GM12878 (cell line): Measurements from ENCODE around the gene NT5M. TPM values are rescaled to one million over a fixed set of nuclear protein-coding genes. Genes with fewer than 3 reads are reported as not detected.

ENCODE experiments used
- ATAC-seq: fragments of 200-7000 bp; cut with Tn5 transposase; 3 replicates; pipeline ENCODE4 v1.9.1; 2020; ENCODE audit warnings: mild to moderate bottlenecking, moderate library complexity
- BruUV-seq: library from RNA; stranded (reverse); fragments of 400-500 nt; replicated peaks from 2 replicates; lab custom pipeline; 2021; lab: Mats Ljungman, UMichigan
- CTCF ChIA-PET: fragments of 300-600 bp; sonication (Branson Sonifier 250); formaldehyde crosslinking; extraction: SDS; loops from one replicate; lab custom pipeline; 2021; ENCODE audit warnings: inconsistent platforms; lab: Yijun Ruan, JAX
- POLR2A ChIA-PET: fragments of 350-600 bp; formaldehyde crosslinking; extraction: SDS; loops from one replicate; lab custom pipeline; 2021; ENCODE audit warnings: inconsistent platforms; lab: Charles Lee
- RAD21 ChIA-PET: fragments of 300-600 bp; sonication (Branson Sonifier 250); formaldehyde crosslinking; loops from one replicate; lab custom pipeline; 2023; ENCODE audit warnings: antibody characterized with exemption; ENCODE audit not compliant: unreplicated experiment; lab: Charles Lee
- SMC1A ChIA-PET: fragments of 300-600 bp; sonication (Branson Sonifier 250); formaldehyde crosslinking; loops from one replicate; lab custom pipeline; 2023; ENCODE audit not compliant: unreplicated experiment, uncharacterized antibody; lab: Charles Lee
- DNase-seq: peaks from one replicate; pipeline ENCODE4 v3.0.0-alpha.2; 2011; ENCODE audit warnings: low read depth, low spot score
- FAIRE-seq: peaks from 3 replicates; lab custom pipeline; 2011; peaks lifted over from hg19 to GRCh38; lab: Jason Lieb, UNC
- H2AFZ ChIP-seq: 2 replicates; pipeline ENCODE4 v1.6.0; 2011; ENCODE audit warnings: low read depth, low read length, control low read depth; ENCODE audit not compliant: control insufficient read depth
- H3K27ac ChIP-seq: 2 replicates; pipeline ENCODE4 v1.5.1; 2011; ENCODE audit warnings: control low read depth; ENCODE audit not compliant: control insufficient read depth, insufficient read depth
- H3K27me3 ChIP-seq, 2 experiments: replicated peaks in 1 of 2; 2 replicates each; pipeline versions ENCODE4 v1.6.0 to v1.6.1; 2011; ENCODE audit warnings: low read length in 1 of 2; ENCODE audit not compliant: control insufficient read depth in 2 of 2, insufficient read depth in 2 of 2
- H3K36me3 ChIP-seq, 2 experiments: 2 replicates each; pipeline ENCODE4 v1.5.1; 2011; ENCODE audit warnings: low read length in 1 of 2; ENCODE audit not compliant: control insufficient read depth in 2 of 2, insufficient read depth in 2 of 2
- H3K4me1 ChIP-seq: 2 replicates; pipeline ENCODE4 v1.6.1; 2011; ENCODE audit warnings: mild to moderate bottlenecking, low read length, moderate library complexity, mixed read lengths; ENCODE audit not compliant: control insufficient read depth, insufficient read depth
- H3K4me2 ChIP-seq: 2 replicates; pipeline ENCODE4 v1.6.0; 2011; ENCODE audit warnings: control low read depth; ENCODE audit not compliant: control insufficient read depth, insufficient read depth
- H3K4me3 ChIP-seq: fragments of 200-600 bp; sonication (generic); 2 replicates; pipeline ENCODE4 v1.5.1; 2016
- H3K79me2 ChIP-seq: 2 replicates; pipeline ENCODE4 v1.6.0; 2011; ENCODE audit warnings: low read length; ENCODE audit not compliant: control insufficient read depth, insufficient read depth
- H3K9ac ChIP-seq: 2 replicates; pipeline ENCODE4 v1.8.0; 2011; ENCODE audit warnings: low read length, control low read depth, mixed read lengths; ENCODE audit not compliant: control insufficient read depth, insufficient read depth
- H3K9me3 ChIP-seq: replicated peaks from 3 replicates; pipeline ENCODE4 v1.5.1; 2011; ENCODE audit warnings: mild to moderate bottlenecking, low read length; ENCODE audit not compliant: control insufficient read depth, insufficient read depth
- H4K20me1 ChIP-seq: 2 replicates; pipeline ENCODE4 v1.6.0; 2011; ENCODE audit not compliant: control insufficient read depth, insufficient read depth
- CBX5 ChIP-seq: sonication (generic); IDR thresholded peaks from 2 replicates; pipeline ENCODE4 v1.6.1; 2016; ENCODE audit warnings: low read depth, moderate library complexity, mild to moderate bottlenecking, inconsistent platforms
- RB1 ChIP-seq: fragments of 450-650 bp; formaldehyde crosslinking; IDR thresholded peaks from 2 replicates; pipeline ENCODE4 v1.6.1; 2017; ENCODE audit warnings: mild to moderate bottlenecking, borderline replicate concordance
- REST ChIP-seq: IDR thresholded peaks from 2 replicates; pipeline ENCODE4 v1.6.1; 2012; ENCODE audit warnings: mild to moderate bottlenecking, low read depth, low read length
- ZNF217 ChIP-seq: fragments of 450-650 bp; IDR thresholded peaks from 2 replicates; pipeline ENCODE4 v1.6.1; 2017; ENCODE audit warnings: antibody characterized with exemption, mild to moderate bottlenecking
- ZNF384 ChIP-seq: IDR thresholded peaks from 2 replicates; pipeline ENCODE4 v1.6.1; 2012; ENCODE audit warnings: low read depth, mild to moderate bottlenecking, low read length, improper control_type of control experiment, borderline replicate concordance
- WGBS: methylation state at CpG from one replicate; pipeline ENCODE4 v1.1.6; 2016; ENCODE audit warnings: low lambda C conversion rate; ENCODE audit not compliant: insufficient replicate concordance, insufficient coverage; ENCODE audit errors: missing lambda C conversion rate; 5-methylcytosine and 5-hydroxymethylcytosine counted together
- in situ Hi-C: fragments of 300-500 bp; cut with MboI; formaldehyde crosslinking; loops from 9 replicates; pipeline ENCODE4 v1.14.3; 2018; ENCODE audit warnings: mixed read lengths
- intact Hi-C: fragments of 100-400 bp; cut with micrococcal nuclease; formaldehyde crosslinking; loops from one replicate; pipeline ENCODE4 v1.14.2; 2022; ENCODE audit not compliant: unreplicated experiment
- polyA plus RNA-seq, 11 experiments: library from polyadenylated mRNA; depleted of rRNA in 4 of 11; unstranded in 6 of 11; stranded (reverse) in 5 of 11; fragments of >200 nt; fragmentation: Nextera tagmentation in 4 of 11; fragmentation: Illumina TruSeq in 1 of 11; extraction: Ambion mirVana in 4 of 11; extraction: Trizol in 1 of 11; gene quantifications; 1 replicate in 1 of 11; 2 replicates in 10 of 11; pipeline versions ENCODE4 v1.2.1 to v1.2.3, GENCODE V29; 2011 to 2016; ENCODE audit warnings: inconsistent platforms in 2 of 11, missing spikeins in 2 of 11, low read depth in 1 of 11
- total RNA-seq, 4 experiments: library from RNA; depleted of rRNA in 3 of 4; stranded (reverse); fragments of >200 nt in 3 of 4; fragmentation: Illumina TruSeq in 1 of 4; extraction: Trizol in 1 of 4; gene quantifications; 2 replicates each; pipeline versions ENCODE4 v1.2.1 to v1.2.3, GENCODE V29; 2013 to 2021
- TF ChIP-seq, protein P1 (sequence below): IDR thresholded peaks from 2 replicates; pipeline ENCODE4 v1.6.1; 2012; ENCODE audit warnings: low read length, inconsistent platforms

Gene NT5M
- total and polyA plus RNA-seq, 10 of the 15 experiments (the other 5 are each of a cell fraction or from before 2014, with no cell fraction given), result 0.18 to 14.1 (median 2.9) TPM

DNA sequence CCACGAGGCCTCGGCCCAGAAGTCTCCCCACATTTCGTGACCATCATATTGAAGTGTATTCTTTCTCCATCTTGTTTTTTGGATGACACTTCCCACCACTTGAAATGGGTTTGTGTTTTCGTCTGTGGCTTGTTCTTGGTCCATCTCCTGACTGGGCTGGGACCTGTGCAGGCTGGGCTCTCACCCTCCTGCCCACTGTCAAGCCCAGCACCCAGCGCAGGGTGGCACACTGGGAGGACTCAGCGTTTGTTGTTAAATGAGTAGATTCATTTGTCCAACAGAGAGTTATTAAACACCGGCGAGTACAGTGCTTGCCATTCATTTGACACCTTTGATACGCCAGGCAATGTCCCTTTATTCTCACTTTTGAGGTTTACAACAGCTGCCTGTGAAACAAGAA lies 22.6 kb downstream of the NT5M start:
- no peaks in the 10 kb centered on the region for H3K9me3 ChIP-seq
- H4K20me1 ChIP-seq, result no peaks in the 10 kb centered on the region
- H3K27ac ChIP-seq, result no peak overlapping the region
- ATAC-seq (no peak), DNase-seq (no peak)
- POLR2A ChIA-PET, result no interaction called here
- H3K4me3 ChIP-seq, result no peak overlapping the region
- no peaks in the 10 kb centered on the region for H3K79me2 ChIP-seq
- 77% methylated on average over 9 of the region's 9 CpGs for WGBS
- no peak overlapping the region for H3K9ac ChIP-seq
- intact Hi-C loops, result no loop called here
- TF ChIP-seq ZNF217, result no peak
- no peak for TF ChIP-seq RB1
- no peak for TF ChIP-seq CBX5
- no peak for TF ChIP-seq ZNF384
- no peak for TF ChIP-seq REST
- TF ChIP-seq, protein P1, sequence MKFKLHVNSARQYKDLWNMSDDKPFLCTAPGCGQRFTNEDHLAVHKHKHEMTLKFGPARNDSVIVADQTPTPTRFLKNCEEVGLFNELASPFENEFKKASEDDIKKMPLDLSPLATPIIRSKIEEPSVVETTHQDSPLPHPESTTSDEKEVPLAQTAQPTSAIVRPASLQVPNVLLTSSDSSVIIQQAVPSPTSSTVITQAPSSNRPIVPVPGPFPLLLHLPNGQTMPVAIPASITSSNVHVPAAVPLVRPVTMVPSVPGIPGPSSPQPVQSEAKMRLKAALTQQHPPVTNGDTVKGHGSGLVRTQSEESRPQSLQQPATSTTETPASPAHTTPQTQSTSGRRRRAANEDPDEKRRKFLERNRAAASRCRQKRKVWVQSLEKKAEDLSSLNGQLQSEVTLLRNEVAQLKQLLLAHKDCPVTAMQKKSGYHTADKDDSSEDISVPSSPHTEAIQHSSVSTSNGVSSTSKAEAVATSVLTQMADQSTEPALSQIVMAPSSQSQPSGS, result no peak
- TF ChIP-seq, all 136 proteins: peak for 0
- SMC1A ChIA-PET, result no interaction called here
- no peak for FAIRE-seq
- no peak overlapping the region for H3K4me2 ChIP-seq
- RAD21 ChIA-PET, result no interaction called here
- H3K4me1 ChIP-seq, result no peaks in the 10 kb centered on the region
- H3K27me3 ChIP-seq, result no peaks in the 10 kb centered on the region
- H3K36me3 ChIP-seq, result no peaks in the 10 kb centered on the region
- CTCF ChIA-PET, result interaction anchor here (1.2 kb wide), 1 partner anchor 29 kb away, joined by 4 read pairs; no protein-coding TSS in a partner anchor
- in situ Hi-C loops, result no loop called here
- H2AFZ ChIP-seq, result no peak overlapping the region
- BruUV-seq, result no TSS peak
